Hepatocyte (in vitro differentiated cells): ENCODE results near the gene ALPL. TPM values are rescaled to one million over a fixed set of nuclear protein-coding genes. Genes with fewer than 3 reads are reported as not detected.

Experiments used
- DNase-seq: peaks from one replicate; pipeline ENCODE4 v3.0.0-alpha.2; 2016; ENCODE audit warnings: low spot score
- H2AFZ ChIP-seq: fragments of 200-600 bp; sonication (generic); 2 replicates; pipeline ENCODE4 v1.6.0; 2016; ENCODE audit warnings: antibody characterized with exemption, mild to moderate bottlenecking
- H3K27ac ChIP-seq: fragments of 200-600 bp; sonication (generic); 2 replicates; pipeline ENCODE4 v1.5.1; 2016; ENCODE audit warnings: mild to moderate bottlenecking
- H3K27me3 ChIP-seq: fragments of 200-600 bp; sonication (generic); 2 replicates; pipeline ENCODE4 v1.6.1; 2016
- H3K36me3 ChIP-seq: fragments of 200-600 bp; sonication (generic); replicated peaks from 2 replicates; pipeline ENCODE4 v1.5.1; 2016; ENCODE audit warnings: low read depth; ENCODE audit not compliant: insufficient read depth
- H3K4me1 ChIP-seq: fragments of 200-600 bp; sonication (generic); 2 replicates; pipeline ENCODE4 v1.5.1; 2016; ENCODE audit warnings: mild to moderate bottlenecking, moderate library complexity; ENCODE audit not compliant: insufficient read depth
- H3K4me2 ChIP-seq: fragments of 200-600 bp; sonication (generic); 2 replicates; pipeline ENCODE4 v1.6.0; 2016
- H3K4me3 ChIP-seq: fragments of 200-600 bp; sonication (generic); 2 replicates; pipeline ENCODE4 v1.5.1; 2016; ENCODE audit warnings: mild to moderate bottlenecking
- H3K79me2 ChIP-seq: fragments of 200-600 bp; sonication (generic); 2 replicates; pipeline ENCODE4 v1.6.0; 2017; ENCODE audit warnings: mild to moderate bottlenecking
- H3K9me2 ChIP-seq: fragments of 200-600 bp; sonication (generic); replicated peaks from 2 replicates; pipeline ENCODE4 v1.6.0; 2017; ENCODE audit warnings: mild to moderate bottlenecking; ENCODE audit not compliant: insufficient read depth
- H3K9me3 ChIP-seq: fragments of 200-600 bp; sonication (generic); 2 replicates; pipeline ENCODE4 v1.5.1; 2016; ENCODE audit warnings: low read depth, mild to moderate bottlenecking
- H4K20me1 ChIP-seq: fragments of 200-600 bp; sonication (generic); 2 replicates; pipeline ENCODE4 v1.6.0; 2016; ENCODE audit warnings: mild to moderate bottlenecking; ENCODE audit not compliant: insufficient read depth, poor library complexity, severe bottlenecking
- CTCF ChIP-seq: fragments of 200-600 bp; sonication (generic); IDR thresholded peaks from 2 replicates; pipeline ENCODE4 v1.5.1; 2016; ENCODE audit warnings: antibody characterized with exemption, mild to moderate bottlenecking; ENCODE audit not compliant: poor library complexity
- EZH2 ChIP-seq: fragments of 200-600 bp; sonication (generic); IDR thresholded peaks from 2 replicates; pipeline ENCODE4 v1.6.1; 2016; ENCODE audit warnings: antibody characterized with exemption, mild to moderate bottlenecking, borderline replicate concordance
- EZH2phosphoT487 ChIP-seq: fragments of 200-600 bp; sonication (generic); IDR thresholded peaks from one replicate; pipeline ENCODE4 v1.6.1; 2018; ENCODE audit warnings: antibody characterized with exemption, mild to moderate bottlenecking, low read depth, moderate library complexity; ENCODE audit not compliant: unreplicated experiment, severe bottlenecking
- WGBS: methylation state at CpG from one replicate; pipeline ENCODE4 v1.1.6; 2016; ENCODE audit warnings: low lambda C conversion rate; ENCODE audit errors: missing lambda C conversion rate; 5-methylcytosine and 5-hydroxymethylcytosine counted together
- polyA plus RNA-seq: library from polyadenylated mRNA; unstranded; fragments of >200 nt; fragmentation: Nextera tagmentation; extraction: Ambion mirVana; gene quantifications from 2 replicates; pipeline ENCODE4 v1.2.1, GENCODE V29; 2016
- total RNA-seq: library from RNA; depleted of rRNA; stranded (reverse); fragments of >200 nt; gene quantifications from 2 replicates; pipeline ENCODE4 v1.2.3, GENCODE V29; 2014

ALPL gene
- total and polyA plus RNA-seq, 2 experiments from 2014 or later, result 2.2 to 6.0 TPM

- H2AFZ ChIP-seq, result no peak overlapping the region
- TF ChIP-seq EZH2phosphoT487 (no peak), EZH2 (no peak), CTCF (no peak)
- no peaks in the 10 kb centered on the region for H3K4me1 ChIP-seq
- no peaks in the 10 kb centered on the region for H3K27me3 ChIP-seq
- no peaks in the 10 kb centered on the region for H3K79me2 ChIP-seq
- no peaks in the 10 kb centered on the region for H3K9me3 ChIP-seq
- no peaks in the 10 kb centered on the region for H4K20me1 ChIP-seq
- WGBS, result 87% methylated on average over 11 of the region's 11 CpGs
- H3K9me2 ChIP-seq, result no peaks in the 10 kb centered on the region
- H3K36me3 ChIP-seq, result no peaks in the 10 kb centered on the region
- H3K27ac ChIP-seq, result no peak overlapping the region
- H3K4me3 ChIP-seq, result no peak overlapping the region
- DNase-seq, result no peak
- no peak overlapping the region for H3K4me2 ChIP-seq
These were observed 13.4 kb downstream of the ALPL start for GRCh38 chr1:21522525-21523038.

- Histone ChIP-seq H3K4me1 (no peaks in the 10 kb centered on the region), H3K9me3 (no peaks in the 10 kb centered on the region), H3K36me3 (no peaks in the 10 kb centered on the region), H2AFZ (no peak overlapping the region), H3K4me3 (no peak overlapping the region), H3K9me2 (no peaks in the 10 kb centered on the region), H4K20me1 (no peaks in the 10 kb centered on the region), H3K27ac (no peak overlapping the region), H3K27me3 (no peaks in the 10 kb centered on the region), H3K79me2 (no peaks in the 10 kb centered on the region), H3K4me2 (no peak overlapping the region)
- TF ChIP-seq CTCF (no peak), EZH2 (no peak), EZH2phosphoT487 (no peak)
- 85% methylated on average over 7 of the region's 7 CpGs for WGBS
- DNase-seq, result no peak
These were observed 14.1 kb downstream of the ALPL start for GRCh38 chr1:21523297-21523813.

DNA sequence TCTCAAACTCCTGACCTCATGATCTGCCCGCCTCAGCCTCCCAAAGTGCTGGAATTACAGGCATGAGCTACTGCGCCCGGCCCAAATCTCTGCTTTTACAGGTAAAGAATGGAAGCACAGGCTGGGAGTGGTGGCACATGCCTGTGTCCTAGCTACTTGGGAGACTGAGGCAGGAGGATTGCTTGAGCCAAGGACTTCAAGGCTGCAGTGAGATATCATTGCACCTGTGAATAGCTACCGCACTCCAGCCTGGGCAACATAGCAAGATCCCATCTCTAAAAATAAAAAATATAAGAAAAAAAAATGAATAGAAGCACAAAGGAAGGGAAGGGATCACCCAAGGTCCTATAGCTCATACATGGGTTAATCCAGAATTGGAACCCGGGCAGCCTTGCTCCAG, 15.0 kb downstream of the ALPL start:
- H3K9me2 ChIP-seq, result no peaks in the 10 kb centered on the region
- H2AFZ ChIP-seq, result no peak overlapping the region
- H3K36me3 ChIP-seq, result no peaks in the 10 kb centered on the region
- 84% methylated on average over 5 of the region's 5 CpGs for WGBS
- DNase-seq, result no peak
- TF ChIP-seq EZH2 (no peak), EZH2phosphoT487 (no peak), CTCF (no peak)
- H3K27ac ChIP-seq, result no peak overlapping the region
- no peaks in the 10 kb centered on the region for H3K4me1 ChIP-seq
- no peak overlapping the region for H3K4me2 ChIP-seq
- H3K79me2 ChIP-seq, result no peaks in the 10 kb centered on the region
- H4K20me1 ChIP-seq, result no peaks in the 10 kb centered on the region
- no peak overlapping the region for H3K4me3 ChIP-seq
- no peaks in the 10 kb centered on the region for H3K9me3 ChIP-seq
- H3K27me3 ChIP-seq, result no peaks in the 10 kb centered on the region
